A549 (cell line): ENCODE data around the gene DLG2.

Experiments
- CEBPB ChIP-seq, 2 experiments: fragments of >200 bp in 1 of 2; sonication (Bioruptor Twin) in 1 of 2; formaldehyde crosslinking in 1 of 2; IDR thresholded peaks; 2 replicates each; pipeline ENCODE4 v1.6.1; 2012 to 2016
- CHD2 ChIP-seq: fragments of 150-350 bp; IDR thresholded peaks from 2 replicates; pipeline ENCODE4 v1.6.1; 2014; ENCODE audit warnings: low read length; ENCODE audit not compliant: partially characterized antibody
- EP300 ChIP-seq, 2 experiments: fragments of >200 bp; sonication (Bioruptor Twin); formaldehyde crosslinking; IDR thresholded peaks; 2 replicates in 1 of 2; 3 replicates in 1 of 2; pipeline ENCODE4 v1.6.1; 2016 to 2017
- HDAC2 ChIP-seq: fragments of 200-600 bp; sonication (generic); IDR thresholded peaks from 2 replicates; pipeline ENCODE4 v1.6.1; 2016
- HOXA7 ChIP-seq: fragments of 250-450 bp; sonication (Bioruptor Pico); IDR thresholded peaks from 2 replicates; pipeline ENCODE4 v1.5.0; 2020; ENCODE audit warnings: mild to moderate bottlenecking, moderate library complexity
- MAZ ChIP-seq: fragments of 150-350 bp; IDR thresholded peaks from 2 replicates; pipeline ENCODE4 v1.6.1; 2014; ENCODE audit warnings: antibody characterized with exemption, low read depth, low read length, borderline replicate concordance
- POLR2A ChIP-seq: IDR thresholded peaks from 2 replicates; pipeline ENCODE4 v1.6.1; 2012; ENCODE audit warnings: mild to moderate bottlenecking, low read length
- SMC3 ChIP-seq: fragments of >200 bp; sonication (Bioruptor Twin); formaldehyde crosslinking; IDR thresholded peaks from 3 replicates; pipeline ENCODE4 v1.6.1; 2018; ENCODE audit warnings: inconsistent platforms
- TP53 ChIP-seq: fragments of 250-450 bp; sonication (Bioruptor Pico); IDR thresholded peaks from 2 replicates; pipeline ENCODE4 v1.5.0; 2021; ENCODE audit warnings: mild to moderate bottlenecking, moderate library complexity
- TF ChIP-seq, protein P1 (sequence below): IDR thresholded peaks from 2 replicates; pipeline ENCODE4 v1.6.1; 2012; ENCODE audit warnings: low read depth, borderline replicate concordance
- TF ChIP-seq, protein P2 (sequence below): fragments of >200 bp; sonication (Bioruptor Twin); formaldehyde crosslinking; IDR thresholded peaks from 3 replicates; pipeline ENCODE4 v1.5.1; 2016
- TF ChIP-seq, protein P3 (sequence below): IDR thresholded peaks from 2 replicates; pipeline ENCODE4 v1.6.1; 2012
- TF ChIP-seq, protein P4 (sequence below): fragments of 450-650 bp; IDR thresholded peaks from 2 replicates; pipeline ENCODE4 v1.6.1; 2014; ENCODE audit warnings: antibody characterized with exemption
- TF ChIP-seq, protein P5 (sequence below): fragments of 250-450 bp; sonication (Bioruptor Pico); IDR thresholded peaks from 2 replicates; pipeline ENCODE4 v1.5.0; 2020; ENCODE audit warnings: low read depth, mild to moderate bottlenecking, moderate library complexity

DNA sequence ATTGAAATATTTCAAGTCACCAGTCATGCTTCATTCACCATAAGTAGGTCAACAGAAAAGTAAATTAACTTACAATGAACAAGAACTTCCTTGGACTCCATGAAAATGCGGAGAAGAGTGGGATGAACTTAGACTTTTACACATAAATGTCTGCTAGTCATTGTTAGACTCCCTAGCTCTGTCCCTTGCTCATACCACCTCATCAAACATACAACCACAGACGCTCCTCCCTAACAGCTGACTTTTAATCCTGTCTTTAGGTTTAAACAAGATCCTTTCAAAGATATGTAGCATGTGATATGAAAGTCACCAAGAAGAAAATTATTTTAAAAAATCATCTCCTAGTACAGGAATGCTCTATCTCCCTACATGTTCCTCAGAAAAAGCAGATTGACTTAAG lies 248.1 kb downstream of the DLG2 start:
- TF ChIP-seq POLR2A (no peak), MAZ (no peak), HDAC2 (no peak), SMC3 (no peak), CEBPB (IDR thresholded peaks at IDR 0.05) (no peak), TP53 (CRISPR knock-in tag) (no peak), CHD2 (no peak), EP300 (IDR thresholded peaks at IDR 0.05) (no peak), HOXA7 (CRISPR knock-in tag) (no peak)
- TF ChIP-seq, protein P1, sequence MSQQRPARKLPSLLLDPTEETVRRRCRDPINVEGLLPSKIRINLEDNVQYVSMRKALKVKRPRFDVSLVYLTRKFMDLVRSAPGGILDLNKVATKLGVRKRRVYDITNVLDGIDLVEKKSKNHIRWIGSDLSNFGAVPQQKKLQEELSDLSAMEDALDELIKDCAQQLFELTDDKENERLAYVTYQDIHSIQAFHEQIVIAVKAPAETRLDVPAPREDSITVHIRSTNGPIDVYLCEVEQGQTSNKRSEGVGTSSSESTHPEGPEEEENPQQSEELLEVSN = no peak
- TF ChIP-seq, protein P2, sequence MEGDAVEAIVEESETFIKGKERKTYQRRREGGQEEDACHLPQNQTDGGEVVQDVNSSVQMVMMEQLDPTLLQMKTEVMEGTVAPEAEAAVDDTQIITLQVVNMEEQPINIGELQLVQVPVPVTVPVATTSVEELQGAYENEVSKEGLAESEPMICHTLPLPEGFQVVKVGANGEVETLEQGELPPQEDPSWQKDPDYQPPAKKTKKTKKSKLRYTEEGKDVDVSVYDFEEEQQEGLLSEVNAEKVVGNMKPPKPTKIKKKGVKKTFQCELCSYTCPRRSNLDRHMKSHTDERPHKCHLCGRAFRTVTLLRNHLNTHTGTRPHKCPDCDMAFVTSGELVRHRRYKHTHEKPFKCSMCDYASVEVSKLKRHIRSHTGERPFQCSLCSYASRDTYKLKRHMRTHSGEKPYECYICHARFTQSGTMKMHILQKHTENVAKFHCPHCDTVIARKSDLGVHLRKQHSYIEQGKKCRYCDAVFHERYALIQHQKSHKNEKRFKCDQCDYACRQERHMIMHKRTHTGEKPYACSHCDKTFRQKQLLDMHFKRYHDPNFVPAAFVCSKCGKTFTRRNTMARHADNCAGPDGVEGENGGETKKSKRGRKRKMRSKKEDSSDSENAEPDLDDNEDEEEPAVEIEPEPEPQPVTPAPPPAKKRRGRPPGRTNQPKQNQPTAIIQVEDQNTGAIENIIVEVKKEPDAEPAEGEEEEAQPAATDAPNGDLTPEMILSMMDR = no peak
- TF ChIP-seq, protein P3, sequence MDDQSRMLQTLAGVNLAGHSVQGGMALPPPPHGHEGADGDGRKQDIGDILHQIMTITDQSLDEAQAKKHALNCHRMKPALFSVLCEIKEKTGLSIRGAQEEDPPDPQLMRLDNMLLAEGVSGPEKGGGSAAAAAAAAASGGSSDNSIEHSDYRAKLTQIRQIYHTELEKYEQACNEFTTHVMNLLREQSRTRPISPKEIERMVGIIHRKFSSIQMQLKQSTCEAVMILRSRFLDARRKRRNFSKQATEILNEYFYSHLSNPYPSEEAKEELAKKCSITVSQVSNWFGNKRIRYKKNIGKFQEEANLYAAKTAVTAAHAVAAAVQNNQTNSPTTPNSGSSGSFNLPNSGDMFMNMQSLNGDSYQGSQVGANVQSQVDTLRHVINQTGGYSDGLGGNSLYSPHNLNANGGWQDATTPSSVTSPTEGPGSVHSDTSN = no peak
- TF ChIP-seq, protein P4, sequence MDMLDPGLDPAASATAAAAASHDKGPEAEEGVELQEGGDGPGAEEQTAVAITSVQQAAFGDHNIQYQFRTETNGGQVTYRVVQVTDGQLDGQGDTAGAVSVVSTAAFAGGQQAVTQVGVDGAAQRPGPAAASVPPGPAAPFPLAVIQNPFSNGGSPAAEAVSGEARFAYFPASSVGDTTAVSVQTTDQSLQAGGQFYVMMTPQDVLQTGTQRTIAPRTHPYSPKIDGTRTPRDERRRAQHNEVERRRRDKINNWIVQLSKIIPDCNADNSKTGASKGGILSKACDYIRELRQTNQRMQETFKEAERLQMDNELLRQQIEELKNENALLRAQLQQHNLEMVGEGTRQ = no peak
- TF ChIP-seq, protein P5, sequence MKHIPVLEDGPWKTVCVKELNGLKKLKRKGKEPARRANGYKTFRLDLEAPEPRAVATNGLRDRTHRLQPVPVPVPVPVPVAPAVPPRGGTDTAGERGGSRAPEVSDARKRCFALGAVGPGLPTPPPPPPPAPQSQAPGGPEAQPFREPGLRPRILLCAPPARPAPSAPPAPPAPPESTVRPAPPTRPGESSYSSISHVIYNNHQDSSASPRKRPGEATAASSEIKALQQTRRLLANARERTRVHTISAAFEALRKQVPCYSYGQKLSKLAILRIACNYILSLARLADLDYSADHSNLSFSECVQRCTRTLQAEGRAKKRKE (CRISPR knock-in tag) = no peak
